Epithelial cell of esophagus (primary cell): Measurements from ENCODE around the gene LCE1D.
A peak's percentile ranks its signal among the peaks of the same experiment; 100 is the strongest.

Experiments
- DNase-seq: peaks from one replicate; pipeline ENCODE4 v3.0.0; 2010; ENCODE audit warnings: low read depth
- H3K4me3 ChIP-seq: 2 replicates; pipeline ENCODE4 v1.5.1; 2011; ENCODE audit warnings: mild to moderate bottlenecking, low read length, control low read depth
- CTCF ChIP-seq: IDR thresholded peaks from 2 replicates; pipeline ENCODE4 v1.5.1; 2011; ENCODE audit warnings: low read depth, mild to moderate bottlenecking, low read length, control low read depth, inconsistent platforms; ENCODE audit not compliant: insufficient read depth; ENCODE audit errors: missing control alignments

The LCE1D gene

GRCh38 chr1:152776361-152776760, 20.2 kb upstream of the LCE1D start:
- DNase-seq: no peak
- H3K4me3 ChIP-seq: no peak overlapping the region
- TF ChIP-seq CTCF: no peak

GRCh38 chr1:152777510-152778137, 18.9 kb upstream of the LCE1D start:
- peak; percentile 73 for TF ChIP-seq CTCF
- no peak overlapping the region for H3K4me3 ChIP-seq
- peak; percentile 61 for DNase-seq

GRCh38 chr1:152783095-152783494, 13.4 kb upstream of the LCE1D start:
- H3K4me3 ChIP-seq: no peak overlapping the region
- TF ChIP-seq CTCF: no peak
- DNase-seq: peak; percentile 44

GRCh38 chr1:152786077-152786476, 10.4 kb upstream of the LCE1D start, which contains the start of gene LCE1E:
Gene LCE1E (plus strand): TSS chr1:152786257. CDS start chr1:152787300, 1,043 bp downstream.
- peak; percentile 91 for DNase-seq
- peak; percentile 30 for TF ChIP-seq CTCF

GRCh38 chr1:152795686-152796085, 835 bp upstream of the LCE1D start:
- no peak for TF ChIP-seq CTCF
- no peak overlapping the region for H3K4me3 ChIP-seq
- no peak for DNase-seq

More at GRCh38 chr1:152786077-152786476, 10.4 kb upstream of the LCE1D start, which contains the start of gene LCE1E:
- no peak within 1 kb of the TSS for H3K4me3 ChIP-seq

- peak; percentile 28 for DNase-seq
- no peak for TF ChIP-seq CTCF
- no peak overlapping the region for H3K4me3 ChIP-seq
These were observed 4.8 kb downstream of the LCE1D start for GRCh38 chr1:152801333-152801732.

GRCh38 chr1:152806576-152806975, 10.1 kb downstream of the LCE1D start, which contains the start of gene LCE1C:
Gene LCE1C (minus strand): TSS chr1:152806651. CDS start chr1:152805478, 1,173 bp downstream.
- no peak for TF ChIP-seq CTCF
- no peak within 1 kb of the TSS for H3K4me3 ChIP-seq
- DNase-seq: peak; percentile 81
